Keratinocyte (primary cell): ENCODE results near the gene FMN2.

Experiments used
- EZH2 ChIP-seq: IDR thresholded peaks from one replicate; pipeline ENCODE4 v1.6.1; 2012; ENCODE audit warnings: inconsistent platforms, mild to moderate bottlenecking, low read length, moderate library complexity
- TF ChIP-seq, protein P1 (sequence below), 3 experiments: IDR thresholded peaks in 1 of 3; conservative IDR thresholded peaks in 1 of 3; optimal IDR thresholded peaks in 1 of 3; 2 replicates in 2 of 3; 3 replicates in 1 of 3; pipeline versions ENCODE3 to v1.5.1; 2011; ENCODE audit warnings: low read length in 3 of 3, mild to moderate bottlenecking in 3 of 3, moderate library complexity in 2 of 3, control low read depth in 1 of 3, inconsistent platforms in 1 of 3; ENCODE audit not compliant: insufficient read depth in 2 of 3; ENCODE audit errors: extremely low read depth in 1 of 3

DNA sequence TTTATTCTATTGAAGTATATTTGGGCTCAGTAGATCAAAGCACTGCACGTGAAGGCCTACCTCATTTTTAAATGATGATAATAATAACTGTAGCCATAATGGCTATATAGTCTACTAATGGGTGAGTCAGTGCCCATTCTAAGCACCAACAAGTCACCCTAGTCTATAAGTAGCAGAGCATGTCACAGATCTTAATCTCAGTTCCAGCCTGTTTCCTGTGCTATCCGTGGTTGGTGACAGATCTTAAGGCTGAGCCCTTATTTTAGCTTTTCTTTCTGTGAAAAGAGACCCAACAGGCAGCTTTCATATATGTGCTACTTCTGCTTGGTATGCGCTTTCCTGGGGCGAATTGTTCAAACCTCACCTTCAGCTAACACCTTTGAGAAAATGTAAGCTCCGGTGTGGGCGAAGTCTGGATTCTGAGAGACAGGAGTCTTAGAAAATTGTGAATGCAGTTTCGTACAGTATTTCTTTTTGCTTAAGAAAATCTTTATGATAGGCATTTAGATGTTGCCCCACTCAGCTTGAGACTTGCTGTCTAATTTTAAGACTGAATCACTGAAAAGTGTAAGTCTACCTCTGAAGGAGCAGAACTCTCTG, 59.6 kb downstream of the FMN2 start:
- TF ChIP-seq, protein P1, sequence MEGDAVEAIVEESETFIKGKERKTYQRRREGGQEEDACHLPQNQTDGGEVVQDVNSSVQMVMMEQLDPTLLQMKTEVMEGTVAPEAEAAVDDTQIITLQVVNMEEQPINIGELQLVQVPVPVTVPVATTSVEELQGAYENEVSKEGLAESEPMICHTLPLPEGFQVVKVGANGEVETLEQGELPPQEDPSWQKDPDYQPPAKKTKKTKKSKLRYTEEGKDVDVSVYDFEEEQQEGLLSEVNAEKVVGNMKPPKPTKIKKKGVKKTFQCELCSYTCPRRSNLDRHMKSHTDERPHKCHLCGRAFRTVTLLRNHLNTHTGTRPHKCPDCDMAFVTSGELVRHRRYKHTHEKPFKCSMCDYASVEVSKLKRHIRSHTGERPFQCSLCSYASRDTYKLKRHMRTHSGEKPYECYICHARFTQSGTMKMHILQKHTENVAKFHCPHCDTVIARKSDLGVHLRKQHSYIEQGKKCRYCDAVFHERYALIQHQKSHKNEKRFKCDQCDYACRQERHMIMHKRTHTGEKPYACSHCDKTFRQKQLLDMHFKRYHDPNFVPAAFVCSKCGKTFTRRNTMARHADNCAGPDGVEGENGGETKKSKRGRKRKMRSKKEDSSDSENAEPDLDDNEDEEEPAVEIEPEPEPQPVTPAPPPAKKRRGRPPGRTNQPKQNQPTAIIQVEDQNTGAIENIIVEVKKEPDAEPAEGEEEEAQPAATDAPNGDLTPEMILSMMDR (optimal IDR thresholded peaks at IDR 0.05 in 1 of 3, IDR thresholded peaks at IDR 0.05 in 1 of 3, conservative IDR thresholded peaks at IDR 0.05 in 1 of 3; ENCODE audit: extremely low read depth in 1 of 3, insufficient read depth in 2 of 3, low read length in 3 of 3): no peak
- TF ChIP-seq EZH2: no peak
